ENCODE results near the gene RAB20. TPM values are rescaled to one million over a fixed set of nuclear protein-coding genes. Genes with fewer than 3 reads are reported as not detected.

Gene RAB20
- total RNA-seq, 1 experiment from 2014 or later, result 14.3 TPM

GRCh38 chr13:110592665-110593064, 31.1 kb upstream of the RAB20 start (continued):
- TF ChIP-seq RELA (CRISPR knock-in tag; IDR thresholded peaks at IDR 0.05; ENCODE audit: borderline replicate concordance) (no peak), ZNF425 (CRISPR knock-in tag; conservative IDR thresholded peaks at IDR 0.05) (no peak), CTCF (IDR thresholded peaks at IDR 0.05) (no peak), ZNF671 (CRISPR knock-in tag; IDR thresholded peaks at IDR 0.05) (no peak), SMAD3 (CRISPR knock-in tag; IDR thresholded peaks at IDR 0.05; ENCODE audit: borderline replicate concordance) (no peak), IRF1 (CRISPR knock-in tag; IDR thresholded peaks at IDR 0.05) (no peak), ZNF138 (CRISPR knock-in tag; conservative IDR thresholded peaks at IDR 0.05) (no peak)

- CTCF ChIA-PET, result no interaction called here
- no peak; the same call in 1 of the 2 replicates for ATAC-seq
These were observed 29.1 kb upstream of the RAB20 start for GRCh38 chr13:110590577-110590976.

GRCh38 chr13:110589793-110590390, 28.4 kb upstream of the RAB20 start:
- Mint-ChIP-seq H3K27ac (no peak overlapping the region), H3K9me3 (no peaks in the 10 kb centered on the region), H3K4me3 (no peak overlapping the region), H3K36me3 (no peaks in the 10 kb centered on the region), H3K27me3 (ENCODE audit: low read depth) (no peaks in the 10 kb centered on the region), H3K4me1 (peaks cover 11% of the 10 kb centered on the region)
- TF ChIP-seq MYBL2 (CRISPR knock-in tag; IDR thresholded peaks at IDR 0.05) (no peak), SMAD3 (CRISPR knock-in tag; IDR thresholded peaks at IDR 0.05; ENCODE audit: borderline replicate concordance) (no peak), ATF3 (CRISPR knock-in tag; conservative IDR thresholded peaks at IDR 0.05) (no peak), ZNF423 (CRISPR knock-in tag; IDR thresholded peaks at IDR 0.05) (no peak), ZNF671 (CRISPR knock-in tag; IDR thresholded peaks at IDR 0.05) (no peak), CTCF (IDR thresholded peaks at IDR 0.05) (no peak), SMAD4 (CRISPR knock-in tag; IDR thresholded peaks at IDR 0.05) (no peak), ZNF219 (CRISPR knock-in tag; IDR thresholded peaks at IDR 0.05; ENCODE audit: borderline replicate concordance) (no peak), ESRRA (CRISPR knock-in tag; IDR thresholded peaks at IDR 0.05; ENCODE audit: borderline replicate concordance) (no peak)
- ChIA-PET CTCF (no interaction called here), POLR2A (no interaction called here)
- ATAC-seq (no peak), DNase-seq (ENCODE audit: low spot score) (no peak)

More at GRCh38 chr13:110590577-110590976, 29.1 kb upstream of the RAB20 start:
- POLR2A ChIA-PET, result no interaction called here
- DNase-seq (ENCODE audit: low spot score), result no peak
- H3K27ac Mint-ChIP-seq, result no peak overlapping the region
- peaks cover 11% of the 10 kb centered on the region for H3K4me1 Mint-ChIP-seq
- no peaks in the 10 kb centered on the region for H3K9me3 Mint-ChIP-seq
- no peak for TF ChIP-seq ZMAT4 (CRISPR knock-in tag; IDR thresholded peaks at IDR 0.05)
- no peak for TF ChIP-seq CREM (CRISPR knock-in tag; IDR thresholded peaks at IDR 0.05)
- no peak for TF ChIP-seq FOXK1 (CRISPR knock-in tag; IDR thresholded peaks at IDR 0.05)
- TF ChIP-seq RORB (CRISPR knock-in tag; IDR thresholded peaks at IDR 0.05), result no peak
- no peak for TF ChIP-seq NFE2L1 (CRISPR knock-in tag; IDR thresholded peaks at IDR 0.05)
- no peak overlapping the region for H3K4me3 Mint-ChIP-seq
- H3K36me3 Mint-ChIP-seq, result no peaks in the 10 kb centered on the region
- H3K27me3 Mint-ChIP-seq (ENCODE audit: low read depth), result no peaks in the 10 kb centered on the region
